ENCODE measurements around the gene TACR1.

Gene TACR1

DNA sequence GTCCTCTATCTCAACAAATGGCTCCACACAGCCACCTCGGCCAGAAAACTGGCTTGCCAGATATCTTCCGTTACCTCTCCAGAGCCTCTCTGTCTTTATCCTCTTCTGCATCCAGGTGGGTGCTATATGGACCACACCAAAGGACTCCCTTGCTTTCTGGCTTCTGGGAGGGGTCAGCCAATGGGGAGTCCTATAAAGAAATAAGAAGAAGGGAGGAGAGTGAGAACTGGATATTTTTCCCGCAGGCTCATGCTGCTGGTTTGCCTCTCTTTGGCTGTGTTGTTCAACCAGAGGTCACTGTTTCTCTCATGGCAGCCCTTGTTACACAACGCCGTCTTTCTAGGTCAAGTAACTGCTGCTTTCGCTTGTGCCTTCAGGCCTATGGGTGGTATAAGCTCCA is 168.1 kb downstream of the TACR1 start:
- H3K4me1 ChIP-seq, result no peaks in the 10 kb centered on the region
- H3K36me3 ChIP-seq, result no peaks in the 10 kb centered on the region
- no peak overlapping the region for H3K4me3 ChIP-seq (ENCODE audit: low read depth, low read length)
- no peak for DNase-seq
- no peaks in the 10 kb centered on the region for H3K9me3 ChIP-seq
- no peaks in the 10 kb centered on the region for H3K27me3 ChIP-seq
- TF ChIP-seq CTCF (IDR thresholded peaks at IDR 0.05; ENCODE audit: low read depth, low read length), result no peak

GRCh38 chr2:75030218-75031009 is 168.9 kb downstream of the TACR1 start:
- H3K27me3 ChIP-seq, result no peaks in the 10 kb centered on the region
- no peak overlapping the region for H3K4me3 ChIP-seq (ENCODE audit: low read depth, low read length)
- no peak for DNase-seq
- no peaks in the 10 kb centered on the region for H3K9me3 ChIP-seq
- no peaks in the 10 kb centered on the region for H3K36me3 ChIP-seq
- no peak for TF ChIP-seq CTCF (IDR thresholded peaks at IDR 0.05; ENCODE audit: low read depth, low read length)
- no peaks in the 10 kb centered on the region for H3K4me1 ChIP-seq

- no peak for DNase-seq
- Histone ChIP-seq H3K9me3 (no peaks in the 10 kb centered on the region), H3K27me3 (no peaks in the 10 kb centered on the region), H3K4me3 (ENCODE audit: low read depth, low read length) (no peak overlapping the region), H3K4me1 (no peaks in the 10 kb centered on the region), H3K36me3 (no peaks in the 10 kb centered on the region)
- TF ChIP-seq CTCF (IDR thresholded peaks at IDR 0.05; ENCODE audit: low read depth, low read length), result no peak
Measured at GRCh38 chr2:75027886-75028285, 171.4 kb downstream of the TACR1 start.

DNA sequence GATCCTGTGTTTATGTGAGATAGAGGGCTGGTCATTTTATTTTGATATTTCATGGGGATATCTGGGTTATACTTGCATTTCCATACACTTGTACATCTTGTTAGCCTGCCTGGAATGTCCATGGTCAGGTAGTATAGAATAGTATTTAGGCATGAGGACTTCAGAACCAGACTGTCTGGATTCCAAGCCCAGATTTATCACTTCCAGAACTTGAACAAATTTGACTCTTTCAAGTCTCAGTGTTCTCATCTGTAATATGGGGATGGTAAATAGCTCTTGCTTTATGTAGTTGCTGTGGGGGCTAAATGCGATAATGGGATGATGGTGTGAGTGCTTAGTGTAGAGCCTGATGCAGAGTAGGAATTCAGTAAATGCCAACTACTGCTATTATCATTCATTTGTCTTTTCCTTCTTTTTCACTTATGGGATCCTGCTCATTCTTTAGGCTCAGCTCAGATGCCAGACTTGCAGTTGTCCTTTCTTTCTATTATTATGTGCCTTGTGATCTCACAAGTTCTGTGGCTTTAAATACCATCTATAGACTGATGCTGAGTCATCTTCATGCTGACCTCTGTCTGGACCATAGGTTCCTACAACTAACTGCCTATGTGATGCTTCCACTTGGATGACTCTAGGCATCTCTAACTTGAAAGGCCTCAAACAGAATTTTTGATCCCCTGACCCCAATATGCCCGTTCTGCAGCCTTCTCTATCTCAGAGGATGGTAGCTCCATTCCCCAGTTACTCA is 173.5 kb downstream of the TACR1 start:
- H3K4me1 ChIP-seq, result no peaks in the 10 kb centered on the region
- H3K27me3 ChIP-seq, result no peaks in the 10 kb centered on the region
- no peak for DNase-seq
- H3K9me3 ChIP-seq, result no peaks in the 10 kb centered on the region
- no peak overlapping the region for H3K4me3 ChIP-seq (ENCODE audit: low read depth, low read length)
- H3K36me3 ChIP-seq, result no peaks in the 10 kb centered on the region
- TF ChIP-seq CTCF (IDR thresholded peaks at IDR 0.05; ENCODE audit: low read depth, low read length), result no peak

GRCh38 chr2:75025216-75025615 is 174.1 kb downstream of the TACR1 start:
- Histone ChIP-seq H3K36me3 (no peaks in the 10 kb centered on the region), H3K4me3 (ENCODE audit: low read depth, low read length) (no peak overlapping the region), H3K27me3 (no peaks in the 10 kb centered on the region), H3K4me1 (no peaks in the 10 kb centered on the region), H3K9me3 (no peaks in the 10 kb centered on the region)
- TF ChIP-seq CTCF (IDR thresholded peaks at IDR 0.05; ENCODE audit: low read depth, low read length), result no peak
- no peak for DNase-seq
